Upper lobe of right lung (tissue), 1 donor: ENCODE results near the gene C11orf71. TPM values are rescaled to one million over a fixed set of nuclear protein-coding genes. Genes with fewer than 3 reads are reported as not detected.

Source experiments
- ATAC-seq: fragments of 200-7000 bp; cut with Tn5 transposase; one replicate; pipeline ENCODE4 v1.9.1; 2020; ENCODE audit warnings: mild to moderate bottlenecking, moderate library complexity
- DNase-seq: peaks from one replicate; pipeline ENCODE4 v3.0.0-alpha.2; 2020
- H3K27ac ChIP-seq: fragments of 200-600 bp; one replicate; pipeline ENCODE4 v1.8.0; 2022
- H3K27me3 ChIP-seq: fragments of 200-600 bp; one replicate; pipeline ENCODE4 v1.8.0; 2022; ENCODE audit warnings: mild to moderate bottlenecking
- H3K36me3 ChIP-seq: fragments of 200-600 bp; one replicate; pipeline ENCODE4 v1.8.0; 2022
- H3K4me1 ChIP-seq: fragments of 200-600 bp; one replicate; pipeline ENCODE4 v1.8.0; 2022
- H3K4me3 ChIP-seq: fragments of 200-600 bp; one replicate; pipeline ENCODE4 v1.8.0; 2022; ENCODE audit warnings: mild to moderate bottlenecking
- H3K9me3 ChIP-seq: fragments of 200-600 bp; one replicate; pipeline ENCODE4 v1.8.0; 2022
- intact Hi-C: fragments of 100-400 bp; cut with DNase I; formaldehyde crosslinking; loops from one replicate; pipeline ENCODE4 v1.11.0; 2022
- total RNA-seq: library from RNA; stranded (reverse); fragmentation: NEBNext Ultra II Directional; extraction: Animal tissue kit (Norgen Biotek cat#: 25700); gene quantifications from one replicate; pipeline ENCODE4 v1.2.1, GENCODE V29; 2021
- TF ChIP-seq, protein P1 (sequence below): fragments of 200-600 bp; IDR thresholded peaks from one replicate; pipeline ENCODE4 v1.8.0; 2022; ENCODE audit warnings: antibody characterized with exemption
- donor health status: DM: no; HTN: yes; CAD: no; lungs with severe emphysema.

Gene C11orf71
- total RNA-seq, 1 donor from 2014 or later, result 8.1 TPM

DNA sequence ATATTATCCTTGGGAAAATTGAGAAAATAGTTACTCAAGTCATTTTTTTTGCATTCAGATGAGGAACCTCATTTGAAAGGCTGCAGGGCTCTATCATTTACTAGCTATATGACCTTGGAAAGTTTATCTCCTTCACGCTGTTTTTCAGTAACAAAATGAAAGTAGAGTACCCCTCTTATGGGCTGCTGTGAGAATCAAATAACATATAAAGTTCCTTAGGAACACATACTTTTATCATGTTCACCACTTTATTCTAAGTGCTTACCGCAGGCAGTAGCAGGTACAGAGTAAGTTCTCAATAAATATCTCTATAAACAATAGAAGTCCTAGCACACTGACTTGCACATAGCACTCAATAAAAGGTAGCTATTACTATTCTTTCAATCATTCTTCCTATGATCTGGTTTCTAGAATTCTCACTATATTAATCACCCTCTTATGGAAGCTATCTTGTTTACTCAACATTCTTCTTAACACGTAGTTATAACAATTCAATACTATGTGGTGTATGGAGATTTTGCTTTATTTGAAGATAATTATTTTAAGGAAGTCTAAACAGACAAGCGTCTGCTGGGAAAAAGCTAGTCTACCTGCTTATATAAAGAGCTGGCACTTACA lies 1.9 kb downstream of the C11orf71 start:
- DNase-seq (no peak), ATAC-seq (no peak)
- intact Hi-C loops, result no loop called here
- TF ChIP-seq, protein P1, sequence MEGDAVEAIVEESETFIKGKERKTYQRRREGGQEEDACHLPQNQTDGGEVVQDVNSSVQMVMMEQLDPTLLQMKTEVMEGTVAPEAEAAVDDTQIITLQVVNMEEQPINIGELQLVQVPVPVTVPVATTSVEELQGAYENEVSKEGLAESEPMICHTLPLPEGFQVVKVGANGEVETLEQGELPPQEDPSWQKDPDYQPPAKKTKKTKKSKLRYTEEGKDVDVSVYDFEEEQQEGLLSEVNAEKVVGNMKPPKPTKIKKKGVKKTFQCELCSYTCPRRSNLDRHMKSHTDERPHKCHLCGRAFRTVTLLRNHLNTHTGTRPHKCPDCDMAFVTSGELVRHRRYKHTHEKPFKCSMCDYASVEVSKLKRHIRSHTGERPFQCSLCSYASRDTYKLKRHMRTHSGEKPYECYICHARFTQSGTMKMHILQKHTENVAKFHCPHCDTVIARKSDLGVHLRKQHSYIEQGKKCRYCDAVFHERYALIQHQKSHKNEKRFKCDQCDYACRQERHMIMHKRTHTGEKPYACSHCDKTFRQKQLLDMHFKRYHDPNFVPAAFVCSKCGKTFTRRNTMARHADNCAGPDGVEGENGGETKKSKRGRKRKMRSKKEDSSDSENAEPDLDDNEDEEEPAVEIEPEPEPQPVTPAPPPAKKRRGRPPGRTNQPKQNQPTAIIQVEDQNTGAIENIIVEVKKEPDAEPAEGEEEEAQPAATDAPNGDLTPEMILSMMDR, result no peak
- Histone ChIP-seq H3K27me3 (no peaks in the 10 kb centered on the region), H3K4me1 (peaks cover 45% of the 10 kb centered on the region), H3K4me3 (no peak overlapping the region), H3K36me3 (no peaks in the 10 kb centered on the region), H3K9me3 (no peaks in the 10 kb centered on the region), H3K27ac (peak overlapping the region; percentile 97)

DNA sequence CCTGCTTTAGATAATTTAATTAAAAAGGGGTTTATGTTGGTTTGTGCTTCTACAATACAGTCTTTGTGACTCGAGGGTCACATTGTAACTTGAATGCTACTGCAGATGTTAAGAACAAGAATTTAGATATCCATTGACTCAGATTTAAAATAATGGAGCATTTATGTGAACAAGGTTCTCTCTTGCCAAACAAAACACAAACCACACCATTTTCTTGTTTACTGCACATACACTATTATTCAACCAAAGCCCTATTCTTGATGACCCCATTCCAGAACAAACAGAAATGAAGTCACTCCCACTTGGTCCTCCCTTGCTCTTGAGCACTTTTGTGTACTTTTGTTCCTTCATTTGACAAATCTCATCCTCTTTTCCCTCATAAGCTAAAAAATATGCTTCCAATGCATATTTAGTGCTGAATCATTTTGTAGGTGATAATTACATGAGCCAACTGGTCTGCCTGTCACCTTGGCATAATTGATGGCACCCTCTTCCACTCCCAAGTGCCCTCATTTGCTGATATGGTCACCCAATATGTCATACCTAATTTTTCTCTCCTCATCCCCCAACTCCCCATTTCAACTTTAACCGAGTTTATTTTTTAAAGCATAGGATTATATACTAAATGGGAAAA lies 2.8 kb downstream of the C11orf71 start:
- intact Hi-C loops, result no loop called here
- ATAC-seq, result no peak
- no peaks in the 10 kb centered on the region for H3K27me3 ChIP-seq
- H3K27ac ChIP-seq, result no peak overlapping the region
- no peaks in the 10 kb centered on the region for H3K9me3 ChIP-seq
- H3K4me3 ChIP-seq, result no peak overlapping the region
- TF ChIP-seq, protein P1, result no peak
- no peak for DNase-seq
- H3K4me1 ChIP-seq, result peaks cover 35% of the 10 kb centered on the region
- H3K36me3 ChIP-seq, result no peaks in the 10 kb centered on the region

DNA sequence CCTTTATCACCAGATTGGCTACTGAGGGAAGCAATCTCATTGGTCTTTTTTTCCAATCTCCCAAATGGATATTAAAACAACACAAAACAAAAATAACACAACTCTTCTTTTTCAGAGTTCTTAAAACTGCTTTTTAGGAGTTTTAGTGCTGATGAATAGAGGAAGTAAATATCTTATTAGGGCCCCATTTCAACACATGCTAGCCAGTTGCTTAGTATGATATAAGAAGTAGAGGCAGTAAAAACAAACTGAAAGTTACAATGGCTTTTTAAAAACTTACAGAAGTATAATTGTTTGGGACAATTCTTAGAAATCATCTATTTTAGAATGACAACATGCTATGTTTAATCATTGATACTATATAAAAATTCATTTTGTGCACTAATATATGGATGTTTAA lies 3.4 kb downstream of the C11orf71 start:
- intact Hi-C loops, result no loop called here
- H3K27ac ChIP-seq, result no peak overlapping the region
- peaks cover 30% of the 10 kb centered on the region for H3K4me1 ChIP-seq
- H3K9me3 ChIP-seq, result no peaks in the 10 kb centered on the region
- TF ChIP-seq, protein P1, result no peak
- no peaks in the 10 kb centered on the region for H3K27me3 ChIP-seq
- no peaks in the 10 kb centered on the region for H3K36me3 ChIP-seq
- DNase-seq (no peak), ATAC-seq (no peak)
- H3K4me3 ChIP-seq, result no peak overlapping the region

DNA sequence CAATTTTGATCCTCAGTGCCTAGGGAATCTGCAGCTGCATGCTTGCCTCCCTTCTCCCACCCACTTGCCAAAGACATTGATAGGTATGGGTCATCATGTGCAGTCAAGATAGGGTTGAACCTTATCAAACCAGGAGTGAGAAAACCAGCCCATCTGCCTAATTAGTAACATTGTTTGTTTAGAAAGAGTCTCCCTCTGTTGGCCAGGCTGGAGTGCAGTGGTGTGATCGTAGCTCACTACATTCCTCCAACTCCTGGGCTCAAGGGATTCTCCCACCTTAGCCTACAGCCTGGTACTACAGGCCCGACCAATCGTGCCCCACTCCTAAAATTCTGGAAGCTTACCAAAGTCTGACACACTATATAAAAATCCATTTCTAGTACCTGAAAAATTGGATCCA lies 4.6 kb downstream of the C11orf71 start:
- H3K36me3 ChIP-seq, result no peaks in the 10 kb centered on the region
- H3K27me3 ChIP-seq, result no peaks in the 10 kb centered on the region
- H3K4me1 ChIP-seq, result peaks cover 25% of the 10 kb centered on the region
- H3K9me3 ChIP-seq, result no peaks in the 10 kb centered on the region
- H3K4me3 ChIP-seq, result no peak overlapping the region
- no peak overlapping the region for H3K27ac ChIP-seq
- ATAC-seq (no peak), DNase-seq (no peak)
- intact Hi-C loops, result no loop called here
- TF ChIP-seq, protein P1, result peak; percentile 19

DNA sequence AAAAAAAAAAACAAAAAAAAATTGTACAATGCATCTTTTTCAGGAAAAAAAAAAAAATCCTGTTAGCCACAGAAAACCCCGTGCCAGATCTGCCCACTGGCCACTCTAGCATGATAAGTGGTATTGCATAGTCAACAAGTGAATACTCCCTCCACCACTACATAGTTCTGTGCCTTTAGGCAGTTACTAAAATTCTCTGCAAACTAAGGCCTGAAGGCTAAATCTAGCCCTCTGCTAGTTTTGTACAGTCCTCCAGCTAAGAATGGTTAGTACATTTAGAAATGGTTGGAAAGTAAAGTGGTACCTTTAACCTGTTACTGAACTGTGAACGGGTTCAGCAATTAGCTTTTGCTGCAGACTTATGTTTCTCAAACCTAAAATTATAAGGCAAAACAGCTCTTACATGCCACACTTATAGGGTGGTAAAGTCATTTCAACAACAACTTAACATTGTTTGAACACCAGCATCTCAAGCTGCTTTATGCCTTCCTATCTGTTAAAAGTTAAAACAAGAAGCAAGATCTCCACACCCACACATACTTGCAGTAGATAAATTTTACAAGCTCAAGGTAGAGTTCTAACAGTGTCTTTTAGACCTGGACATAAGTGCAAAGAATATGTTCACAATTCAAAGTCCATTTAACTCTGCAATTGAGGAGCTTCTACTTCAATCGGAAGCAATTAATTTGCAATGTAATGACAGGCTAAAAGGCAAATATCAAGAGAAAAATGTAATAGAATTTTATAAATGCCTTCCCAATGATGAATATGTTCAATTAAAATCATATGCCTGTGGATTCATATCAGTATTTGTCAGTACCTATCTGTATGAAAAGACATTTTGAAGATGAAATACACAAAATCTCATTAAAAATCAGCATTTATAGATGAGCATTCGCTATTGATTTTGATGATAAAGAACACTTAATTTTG lies 7.3 kb downstream of the C11orf71 start:
- intact Hi-C loops, result no loop called here
- H3K4me3 ChIP-seq, result no peak overlapping the region
- H3K27me3 ChIP-seq, result no peaks in the 10 kb centered on the region
- H3K36me3 ChIP-seq, result no peaks in the 10 kb centered on the region
- TF ChIP-seq, protein P1, result no peak
- ATAC-seq (no peak), DNase-seq (no peak)
- no peak overlapping the region for H3K27ac ChIP-seq
- H3K9me3 ChIP-seq, result no peaks in the 10 kb centered on the region
- H3K4me1 ChIP-seq, result peaks cover 10% of the 10 kb centered on the region
